Uterus (tissue), 4 donors: Measurements from ENCODE around the gene SIX4. TPM values are rescaled to one million over a fixed set of nuclear protein-coding genes. Genes with fewer than 3 reads are reported as not detected.

Source experiments
- DNase-seq, 2 donors: peaks; one replicate each; pipeline ENCODE4 v3.0.0-alpha.2; 2019 to 2020
- H3K27ac ChIP-seq, 2 donors: fragments of 200-600 bp; sonication (generic); 1 replicate in 1 of 2; 2 replicates in 1 of 2; pipeline ENCODE4 v1.5.1; 2016 to 2018
- H3K27me3 ChIP-seq, 2 donors: fragments of 200-600 bp; sonication (generic); one replicate each; pipeline ENCODE4 v1.5.1; 2018 to 2019; ENCODE audit warnings: control low read depth in 1 of 2
- H3K36me3 ChIP-seq, 2 donors: fragments of 200-600 bp; sonication (generic); one replicate each; pipeline ENCODE4 v1.5.1; 2019; ENCODE audit warnings: control low read depth in 1 of 2
- H3K4me1 ChIP-seq, 2 donors: fragments of 200-600 bp; sonication (generic); one replicate each; pipeline ENCODE4 v1.5.1; 2018 to 2019; ENCODE audit warnings: control low read depth in 1 of 2
- H3K4me3 ChIP-seq, 2 donors: fragments of 200-600 bp; sonication (generic); 1 replicate in 1 of 2; 2 replicates in 1 of 2; pipeline ENCODE4 v1.5.1; 2018 to 2019; ENCODE audit warnings: mild to moderate bottlenecking in 1 of 2
- H3K9me3 ChIP-seq, 2 donors: fragments of 200-600 bp; sonication (generic); one replicate each; pipeline ENCODE4 v1.5.1; 2019; ENCODE audit warnings: control low read depth in 1 of 2
- CTCF ChIP-seq, 4 experiments: fragments of 200-600 bp in 2 of 4; fragments of 450-650 bp in 2 of 4; sonication (generic) in 2 of 4; IDR thresholded peaks; one replicate each; pipeline ENCODE4 v1.5.1; 2016 to 2019; ENCODE audit warnings: antibody characterized with exemption in 4 of 4, mild to moderate bottlenecking in 2 of 4, moderate library complexity in 1 of 4
- POLR2A ChIP-seq, 2 donors: fragments of 450-650 bp; IDR thresholded peaks; one replicate each; pipeline ENCODE4 v1.6.1; 2016; ENCODE audit warnings: antibody characterized with exemption in 2 of 2, mild to moderate bottlenecking in 1 of 2, moderate library complexity in 1 of 2
- intact Hi-C: fragments of 100-400 bp; cut with DNase I; formaldehyde crosslinking; loops from one replicate; pipeline ENCODE4 v1.15.1; 2023; ENCODE audit warnings: low total_unique reads
- total RNA-seq, 4 donors: library from RNA; depleted of rRNA in 3 of 4; stranded (reverse); fragments of >200 nt in 3 of 4; gene quantifications; one replicate each; pipeline versions ENCODE4 v1.1.0 to v1.2.4, GENCODE V29; 2014 to 2023
- donor health status: DM: yes; HTN: yes; CAD: no.

SIX4 gene
- total RNA-seq, result 1 to 10 TPM in 3 of 4 donors, under 1 TPM in 1; 0.26 to 9.7 (median 3.5) TPM

GRCh38 chr14:60723907-60724618 lies at the start of gene SIX4:
Gene SIX4, minus strand, starts transcription at chr14:60724351. Its CDS starts 277 bp downstream, at chr14:60724074.
- no peaks in the 10 kb centered on the region for H3K36me3 ChIP-seq
- H3K27ac ChIP-seq, result peak within 1 kb of the TSS; percentile 72 to 80
- H3K4me1 ChIP-seq, result no peaks in the 10 kb centered on the region
- intact Hi-C loops, result no loop called here
- no peaks in the 10 kb centered on the region for H3K27me3 ChIP-seq
- H3K4me3 ChIP-seq, result peak within 1 kb of the TSS; percentile 60 to 64
- H3K9me3 ChIP-seq, result no peaks in the 10 kb centered on the region
- DNase-seq, result peak; percentile 68 to 72
- no peak for TF ChIP-seq CTCF (IDR thresholded peaks at IDR 0.05)
- TF ChIP-seq POLR2A (IDR thresholded peaks at IDR 0.05), result peak; percentile 28 to 45

GRCh38 chr14:60773558-60773957 lies 49.4 kb upstream of the SIX4 start:
- Histone ChIP-seq H3K4me3 (no peak overlapping the region), H3K27ac (no peak overlapping the region), H3K4me1 (no peaks in the 10 kb centered on the region), H3K36me3 (no peaks in the 10 kb centered on the region), H3K9me3 (no peaks in the 10 kb centered on the region), H3K27me3 (no peaks in the 10 kb centered on the region)
- intact Hi-C loops, result no loop called here
- no peak for DNase-seq
- TF ChIP-seq CTCF (IDR thresholded peaks at IDR 0.05) (no peak), POLR2A (IDR thresholded peaks at IDR 0.05) (no peak)

- Histone ChIP-seq H3K27ac (no peak overlapping the region), H3K27me3 (no peaks in the 10 kb centered on the region), H3K4me3 (no peak overlapping the region), H3K4me1 (no peaks in the 10 kb centered on the region), H3K36me3 (no peaks in the 10 kb centered on the region), H3K9me3 (no peaks in the 10 kb centered on the region)
- no peak for DNase-seq
- intact Hi-C loops, result no loop called here
- TF ChIP-seq POLR2A (IDR thresholded peaks at IDR 0.05) (no peak), CTCF (IDR thresholded peaks at IDR 0.05) (no peak)
Observed at GRCh38 chr14:60771117-60771516, 47.0 kb upstream of the SIX4 start.

- TF ChIP-seq CTCF (IDR thresholded peaks at IDR 0.05), result no peak
- no peak for TF ChIP-seq POLR2A (IDR thresholded peaks at IDR 0.05)
- Histone ChIP-seq H3K27me3 (no peaks in the 10 kb centered on the region), H3K27ac (no peak overlapping the region)
Observed at GRCh38 chr14:60768602-60769001, 44.5 kb upstream of the SIX4 start.

GRCh38 chr14:60760644-60761364 lies 36.7 kb upstream of the SIX4 start:
- DNase-seq, result no peak
- no peak for TF ChIP-seq POLR2A (IDR thresholded peaks at IDR 0.05)
- TF ChIP-seq CTCF (IDR thresholded peaks at IDR 0.05), result no peak

More at GRCh38 chr14:60768602-60769001, 44.5 kb upstream of the SIX4 start:
- Histone ChIP-seq H3K9me3 (no peaks in the 10 kb centered on the region), H3K4me1 (no peaks in the 10 kb centered on the region), H3K4me3 (no peak overlapping the region), H3K36me3 (no peaks in the 10 kb centered on the region)
- no peak for DNase-seq
- intact Hi-C loops, result no loop called here

More at GRCh38 chr14:60760644-60761364, 36.7 kb upstream of the SIX4 start:
- H3K27me3 ChIP-seq, result no peaks in the 10 kb centered on the region
- intact Hi-C loops, result no loop called here
- H3K36me3 ChIP-seq, result no peaks in the 10 kb centered on the region
- H3K27ac ChIP-seq, result no peak overlapping the region
- no peak overlapping the region for H3K4me3 ChIP-seq
- no peaks in the 10 kb centered on the region for H3K9me3 ChIP-seq
- H3K4me1 ChIP-seq, result no peaks in the 10 kb centered on the region
